Progenitor cell of endocrine pancreas (in vitro differentiated cells): ENCODE data around the gene IFNAR2. TPM values are rescaled to one million over a fixed set of nuclear protein-coding genes. Genes with fewer than 3 reads are reported as not detected.

Experiments
- DNase-seq: peaks from one replicate; pipeline ENCODE4 v3.0.0; 2021; ENCODE audit warnings: low spot score; ENCODE audit not compliant: unreplicated experiment
- H3K27ac Mint-ChIP-seq: 2 replicates; pipeline ENCODE4 v1.8.0; 2021; ENCODE audit warnings: mild to moderate bottlenecking, moderate library complexity, mixed read lengths
- H3K27me3 Mint-ChIP-seq: 2 replicates; pipeline ENCODE4 v1.8.0; 2021; ENCODE audit warnings: mixed read lengths
- H3K36me3 Mint-ChIP-seq: 2 replicates; pipeline ENCODE4 v1.8.0; 2022; ENCODE audit warnings: mixed read lengths; ENCODE audit not compliant: insufficient read depth
- H3K4me1 Mint-ChIP-seq: 2 replicates; pipeline ENCODE4 v1.8.0; 2021; ENCODE audit warnings: low read depth, mixed read lengths
- H3K4me3 Mint-ChIP-seq: 2 replicates; pipeline ENCODE4 v1.8.0; 2021; ENCODE audit warnings: low read depth, mild to moderate bottlenecking, moderate library complexity, mixed read lengths
- H3K9me3 Mint-ChIP-seq: 2 replicates; pipeline ENCODE4 v1.8.0; 2021; ENCODE audit warnings: low read depth, mixed read lengths
- CTCF ChIP-seq: fragments of 200-600 bp; sonication (generic); IDR thresholded peaks from one replicate; pipeline ENCODE4 v1.5.0; 2021; ENCODE audit warnings: antibody characterized with exemption, mild to moderate bottlenecking; ENCODE audit not compliant: unreplicated experiment
- total RNA-seq: library from RNA; stranded (reverse); gene quantifications from 2 replicates; pipeline ENCODE4 v1.2.1, GENCODE V29; 2021

Gene IFNAR2
- total RNA-seq, 1 donor from 2014 or later, result 17.4 TPM

GRCh38 chr21:33229099-33229783 lies 497 bp upstream of the IFNAR2 start:
- Mint-ChIP-seq H3K9me3 (no peaks in the 10 kb centered on the region), H3K4me3 (peak overlapping the region; percentile 74), H3K27me3 (no peaks in the 10 kb centered on the region), H3K4me1 (peaks cover 28% of the 10 kb centered on the region), H3K36me3 (no peaks in the 10 kb centered on the region), H3K27ac (peak overlapping the region; percentile 59)
- no peak for TF ChIP-seq CTCF
- no peak for DNase-seq

GRCh38 chr21:33230545-33231324 lies 997 bp downstream of the IFNAR2 start:
- peaks cover 35% of the 10 kb centered on the region for H3K4me1 Mint-ChIP-seq
- peak; percentile 43 for DNase-seq
- H3K27ac Mint-ChIP-seq, result peak overlapping the region; percentile 78
- no peaks in the 10 kb centered on the region for H3K27me3 Mint-ChIP-seq
- H3K36me3 Mint-ChIP-seq, result no peaks in the 10 kb centered on the region
- peak overlapping the region; percentile 83 for H3K4me3 Mint-ChIP-seq
- peak; percentile 42 for TF ChIP-seq CTCF
- H3K9me3 Mint-ChIP-seq, result no peaks in the 10 kb centered on the region

- Mint-ChIP-seq H3K27me3 (no peaks in the 10 kb centered on the region), H3K9me3 (no peaks in the 10 kb centered on the region), H3K36me3 (peaks cover 1% of the 10 kb centered on the region), H3K4me3 (peak overlapping the region; percentile 83), H3K4me1 (peaks cover 33% of the 10 kb centered on the region), H3K27ac (peak overlapping the region; percentile 90)
- TF ChIP-seq CTCF, result no peak
- no peak for DNase-seq
Observed at GRCh38 chr21:33231526-33231925, 1.8 kb downstream of the IFNAR2 start.

- Mint-ChIP-seq H3K4me1 (peaks cover 27% of the 10 kb centered on the region), H3K9me3 (peaks cover under 1% of the 10 kb centered on the region), H3K36me3 (peaks cover 5% of the 10 kb centered on the region), H3K4me3 (no peak overlapping the region), H3K27me3 (no peaks in the 10 kb centered on the region), H3K27ac (peak overlapping the region; percentile 90)
- no peak for TF ChIP-seq CTCF
- DNase-seq, result no peak
Observed at GRCh38 chr21:33232291-33233034, 2.7 kb downstream of the IFNAR2 start.
